H9 (cell line): Measurements from ENCODE around the gene MRPL43. TPM values are rescaled to one million over a fixed set of nuclear protein-coding genes. Genes with fewer than 3 reads are reported as not detected.

Experiments
- DNase-seq: peaks from one replicate; pipeline ENCODE4 v3.0.0-alpha.2; 2017
- H2AFZ ChIP-seq: one replicate; pipeline ENCODE4 v1.6.1; 2013; ENCODE audit warnings: mild to moderate bottlenecking, low read length, control low read depth, moderate library complexity
- H2AK5ac ChIP-seq: 2 replicates; pipeline ENCODE4 v1.6.1; 2013; ENCODE audit warnings: low read length, control low read depth, mixed read lengths; ENCODE audit not compliant: insufficient read length
- H2BK120ac ChIP-seq: one replicate; pipeline ENCODE4 v1.6.1; 2013; ENCODE audit warnings: low read depth, mild to moderate bottlenecking, low read length, control low read depth, inconsistent platforms; ENCODE audit not compliant: poor library complexity, severe bottlenecking
- H2BK12ac ChIP-seq: 2 replicates; pipeline ENCODE4 v1.6.1; 2013; ENCODE audit warnings: low read length, control low read depth, mixed read lengths, low read depth; ENCODE audit not compliant: insufficient read length
- H2BK15ac ChIP-seq: 2 replicates; pipeline ENCODE4 v1.6.1; 2013; ENCODE audit warnings: low read depth, low read length, control low read depth
- H2BK20ac ChIP-seq: one replicate; pipeline ENCODE4 v1.6.1; 2013; ENCODE audit warnings: low read depth, mild to moderate bottlenecking, low read length, control low read depth, inconsistent platforms; ENCODE audit not compliant: poor library complexity, severe bottlenecking
- H2BK5ac ChIP-seq: 2 replicates; pipeline ENCODE4 v1.6.1; 2013; ENCODE audit warnings: low read length, control low read depth, mixed read lengths; ENCODE audit not compliant: insufficient read length
- H3K14ac ChIP-seq: 2 replicates; pipeline ENCODE4 v1.6.1; 2013; ENCODE audit warnings: low read length, control low read depth; ENCODE audit not compliant: insufficient read depth
- H3K18ac ChIP-seq: 2 replicates; pipeline ENCODE4 v1.6.1; 2013; ENCODE audit warnings: low read depth, mild to moderate bottlenecking, mixed read lengths, low read length, control low read depth; ENCODE audit not compliant: insufficient read length
- H3K23ac ChIP-seq: 2 replicates; pipeline ENCODE4 v1.6.1; 2013; ENCODE audit warnings: low read length, control low read depth, mixed read lengths, low read depth; ENCODE audit not compliant: insufficient read length
- H3K23me2 ChIP-seq: 2 replicates; pipeline ENCODE4 v1.6.1; 2013; ENCODE audit warnings: low read depth, mild to moderate bottlenecking, mixed read lengths, low read length, control low read depth; ENCODE audit not compliant: insufficient read length, poor library complexity, severe bottlenecking
- H3K27ac ChIP-seq: 2 replicates; pipeline ENCODE4 v1.5.1; 2013; ENCODE audit warnings: low read length, control low read depth, mixed read lengths, low read depth; ENCODE audit not compliant: insufficient read length
- H3K27me3 ChIP-seq: 2 replicates; pipeline ENCODE4 v1.6.1; 2013; ENCODE audit warnings: low read length, control low read depth, inconsistent platforms; ENCODE audit not compliant: insufficient read depth
- H3K4ac ChIP-seq: 2 replicates; pipeline ENCODE4 v1.6.1; 2013; ENCODE audit warnings: low read depth, mild to moderate bottlenecking, control low read depth, inconsistent platforms, low read length, moderate library complexity
- H3K4me1 ChIP-seq: 2 replicates; pipeline ENCODE4 v1.6.1; 2013; ENCODE audit warnings: low read length, control low read depth, inconsistent platforms; ENCODE audit not compliant: insufficient read depth
- H3K4me2 ChIP-seq: 2 replicates; pipeline ENCODE4 v1.6.1; 2013; ENCODE audit warnings: low read length, control low read depth, mixed read lengths; ENCODE audit not compliant: insufficient read length, insufficient read depth
- H3K56ac ChIP-seq: 2 replicates; pipeline ENCODE4 v1.6.1; 2013; ENCODE audit warnings: low read depth, mild to moderate bottlenecking, mixed read lengths, low read length, control low read depth; ENCODE audit not compliant: insufficient read length
- H3K79me1 ChIP-seq: 2 replicates; pipeline ENCODE4 v1.6.1; 2013; ENCODE audit warnings: low read depth, mild to moderate bottlenecking, moderate library complexity, low read length, control low read depth, inconsistent platforms; ENCODE audit not compliant: insufficient read depth, poor library complexity, severe bottlenecking
- H3K79me2 ChIP-seq: 2 replicates; pipeline ENCODE4 v1.6.1; 2013; ENCODE audit warnings: low read length, control low read depth, inconsistent platforms; ENCODE audit not compliant: insufficient read depth
- H3K9ac ChIP-seq: 2 replicates; pipeline ENCODE4 v1.6.1; 2013; ENCODE audit warnings: low read length, control low read depth, mixed read lengths; ENCODE audit not compliant: insufficient read length; ENCODE audit errors: extremely low read depth
- H3K9me3 ChIP-seq: one replicate; pipeline ENCODE4 v1.6.1; 2013; ENCODE audit warnings: low read depth, low read length, inconsistent platforms; ENCODE audit not compliant: control insufficient read depth
- H3T11ph ChIP-seq: one replicate; pipeline ENCODE4 v1.6.1; 2013; ENCODE audit warnings: mild to moderate bottlenecking, low read length, control low read depth, inconsistent platforms
- H4K20me1 ChIP-seq: one replicate; pipeline ENCODE4 v1.6.1; 2013; ENCODE audit not compliant: control insufficient read depth, insufficient read length, insufficient read depth
- H4K5ac ChIP-seq: 2 replicates; pipeline ENCODE4 v1.6.1; 2013; ENCODE audit warnings: low read depth, mild to moderate bottlenecking, mixed read lengths, low read length, control low read depth; ENCODE audit not compliant: insufficient read length
- H4K8ac ChIP-seq: replicated peaks from 2 replicates; pipeline ENCODE4 v1.6.1; 2013; ENCODE audit warnings: low read length, control low read depth, mixed read lengths, low read depth; ENCODE audit not compliant: insufficient read length
- H4K91ac ChIP-seq: 2 replicates; pipeline ENCODE4 v1.6.1; 2013; ENCODE audit warnings: low read depth, mild to moderate bottlenecking, moderate library complexity, mixed read lengths, low read length, control low read depth; ENCODE audit not compliant: insufficient read length
- H3K27ac Mint-ChIP-seq, 3 experiments: 2 replicates in 2 of 3; 3 replicates in 1 of 3; pipeline ENCODE4 v1.8.0; 2020 to 2021; ENCODE audit warnings: mixed read lengths in 3 of 3, mild to moderate bottlenecking in 1 of 3, moderate library complexity in 1 of 3
- H3K27me3 Mint-ChIP-seq: 2 replicates; pipeline ENCODE4 v1.8.0; 2021; ENCODE audit warnings: low read depth, mild to moderate bottlenecking, moderate library complexity, mixed read lengths
- H3K36me3 Mint-ChIP-seq, 3 experiments: 2 replicates in 2 of 3; 3 replicates in 1 of 3; pipeline ENCODE4 v1.8.0; 2020 to 2021; ENCODE audit warnings: low read depth in 3 of 3, mixed read lengths in 3 of 3; ENCODE audit not compliant: insufficient read depth in 1 of 3
- H3K4me1 Mint-ChIP-seq, 2 experiments: 2 replicates each; pipeline ENCODE4 v1.8.0; 2020; ENCODE audit warnings: mixed read lengths in 2 of 2
- H3K4me3 Mint-ChIP-seq, 2 experiments: 2 replicates in 1 of 2; 3 replicates in 1 of 2; pipeline ENCODE4 v1.8.0; 2020 to 2021; ENCODE audit warnings: mild to moderate bottlenecking in 2 of 2, mixed read lengths in 2 of 2, moderate library complexity in 1 of 2
- H3K9me3 Mint-ChIP-seq, 2 experiments: 2 replicates in 1 of 2; 3 replicates in 1 of 2; pipeline ENCODE4 v1.8.0; 2020; ENCODE audit warnings: mild to moderate bottlenecking in 2 of 2, mixed read lengths in 2 of 2, moderate library complexity in 1 of 2
- WGBS: extraction: QIAGEN DNeasy Blood & Tissue Kit; methylation state at CpG from one replicate; pipeline ENCODE4 v1.1.7; 2013; ENCODE audit warnings: missing lambda C conversion rate, low lambda C conversion rate, mixed read lengths; ENCODE audit not compliant: insufficient read length; ENCODE audit errors: extremely low coverage; 5-methylcytosine and 5-hydroxymethylcytosine counted together
- total RNA-seq: library from RNA; stranded (reverse); gene quantifications from 2 replicates; pipeline ENCODE4 v1.2.1, GENCODE V29; 2021
- TF ChIP-seq, protein P1 (sequence below): fragments of 200-600 bp; sonication (generic); conservative IDR thresholded peaks from 3 replicates; pipeline ENCODE4 v1.8.0; 2021; ENCODE audit warnings: antibody characterized with exemption, mild to moderate bottlenecking

Gene MRPL43
- total RNA-seq, 1 experiment from 2014 or later = 70.3 TPM

DNA sequence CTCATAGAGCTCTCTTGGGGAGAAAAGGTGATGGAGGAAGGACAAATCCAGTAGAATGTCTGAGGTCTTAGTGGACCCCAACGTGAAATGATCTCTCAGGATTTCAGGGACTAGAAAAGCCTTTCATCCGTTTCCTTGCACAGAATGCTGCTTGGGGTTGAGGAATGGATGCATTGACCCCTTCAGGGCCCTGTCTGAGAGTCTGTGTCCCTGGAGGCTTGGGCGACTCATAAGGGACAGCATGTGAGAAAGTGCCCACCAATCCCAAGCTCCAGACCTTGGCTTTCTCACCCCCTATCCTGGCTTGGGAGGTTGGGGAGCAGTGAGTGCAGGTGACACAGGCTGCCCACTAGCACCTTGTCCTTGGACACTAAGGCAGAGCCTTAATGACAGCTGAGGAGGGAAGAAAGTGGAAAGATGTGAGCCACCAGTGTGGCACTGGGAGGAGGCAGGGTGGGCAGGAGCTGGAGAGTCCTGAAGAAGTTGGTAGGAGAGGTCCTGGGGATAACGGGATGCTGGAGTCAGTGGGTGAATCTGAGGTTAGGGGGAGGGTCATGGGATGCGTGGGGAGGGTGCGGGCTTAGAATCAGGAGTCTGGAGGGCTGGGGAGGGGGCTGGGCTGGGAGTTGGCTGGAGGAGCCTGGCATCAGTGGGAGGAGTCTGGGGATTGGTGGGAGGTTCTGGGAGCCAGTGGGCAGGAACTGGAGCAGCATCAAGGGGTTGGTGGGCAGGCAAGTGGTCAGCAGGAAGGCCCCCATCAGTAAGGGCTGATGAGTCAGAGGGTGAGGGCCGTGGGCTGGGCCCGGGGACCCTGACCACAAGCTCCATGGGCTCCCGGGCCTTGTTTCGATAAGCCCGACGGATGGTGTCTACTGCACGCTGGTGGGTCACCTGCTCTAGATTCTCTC is 20.9 kb upstream of the MRPL43 start:
- peaks cover under 1% of the 10 kb centered on the region for H3K27me3 Mint-ChIP-seq
- Histone ChIP-seq H3K4me2 (no peak overlapping the region), H4K5ac (no peak overlapping the region), H3K18ac (no peak overlapping the region), H3K56ac (no peak overlapping the region), H4K91ac (no peak overlapping the region), H3K4ac (no peak overlapping the region), H3K9ac (no peak overlapping the region), H2AFZ (no peak overlapping the region), H3T11ph (no peak overlapping the region), H2BK120ac (no peak overlapping the region), H2BK5ac (no peak overlapping the region), H3K27me3 (no peaks in the 10 kb centered on the region), H4K20me1 (no peaks in the 10 kb centered on the region), H3K4me1 (no peaks in the 10 kb centered on the region), H2BK20ac (no peak overlapping the region), H3K14ac (no peak overlapping the region), H3K23ac (no peak overlapping the region), H3K9me3 (no peaks in the 10 kb centered on the region), H4K8ac (no peak overlapping the region), H3K79me1 (no peaks in the 10 kb centered on the region), H3K27ac (no peak overlapping the region), H3K23me2 (no peaks in the 10 kb centered on the region), H2AK5ac (no peak overlapping the region), H2BK15ac (no peak overlapping the region), H2BK12ac (no peak overlapping the region), H3K79me2 (no peaks in the 10 kb centered on the region)
- peak overlapping the region; percentile 27 to 59 (median 34); a peak in 3 of 7 replicates for H3K27ac Mint-ChIP-seq
- no peak overlapping the region; a peak in 1 of 5 replicates for H3K4me3 Mint-ChIP-seq
- TF ChIP-seq, protein P1, sequence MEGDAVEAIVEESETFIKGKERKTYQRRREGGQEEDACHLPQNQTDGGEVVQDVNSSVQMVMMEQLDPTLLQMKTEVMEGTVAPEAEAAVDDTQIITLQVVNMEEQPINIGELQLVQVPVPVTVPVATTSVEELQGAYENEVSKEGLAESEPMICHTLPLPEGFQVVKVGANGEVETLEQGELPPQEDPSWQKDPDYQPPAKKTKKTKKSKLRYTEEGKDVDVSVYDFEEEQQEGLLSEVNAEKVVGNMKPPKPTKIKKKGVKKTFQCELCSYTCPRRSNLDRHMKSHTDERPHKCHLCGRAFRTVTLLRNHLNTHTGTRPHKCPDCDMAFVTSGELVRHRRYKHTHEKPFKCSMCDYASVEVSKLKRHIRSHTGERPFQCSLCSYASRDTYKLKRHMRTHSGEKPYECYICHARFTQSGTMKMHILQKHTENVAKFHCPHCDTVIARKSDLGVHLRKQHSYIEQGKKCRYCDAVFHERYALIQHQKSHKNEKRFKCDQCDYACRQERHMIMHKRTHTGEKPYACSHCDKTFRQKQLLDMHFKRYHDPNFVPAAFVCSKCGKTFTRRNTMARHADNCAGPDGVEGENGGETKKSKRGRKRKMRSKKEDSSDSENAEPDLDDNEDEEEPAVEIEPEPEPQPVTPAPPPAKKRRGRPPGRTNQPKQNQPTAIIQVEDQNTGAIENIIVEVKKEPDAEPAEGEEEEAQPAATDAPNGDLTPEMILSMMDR = no peak
- H3K4me1 Mint-ChIP-seq = peaks cover 12 to 24% of the 10 kb centered on the region in 2 experiments
- no peak for DNase-seq
- no CpG with 5 or more reads among the region's 13 CpGs for WGBS
- H3K9me3 Mint-ChIP-seq = no peaks in the 10 kb centered on the region
- peaks cover 13 to 35% (median 33%) of the 10 kb centered on the region in 3 experiments; a peak in 5 of 7 replicates for H3K36me3 Mint-ChIP-seq
